HL-60 (cell line): ENCODE results near the gene EBF3.

Experiments used
- DNase-seq, 2 experiments: peaks; one replicate each; pipeline ENCODE4 v3.0.0-alpha.2; 2010 to 2020; ENCODE audit warnings: low read depth in 1 of 2, low spot score in 1 of 2
- H3K27ac ChIP-seq: fragments of 250-450 bp; sonication (Bioruptor Pico); replicated peaks from 2 replicates; pipeline ENCODE4 v1.5.1; 2020; ENCODE audit warnings: mild to moderate bottlenecking, moderate library complexity
- H3K27me3 ChIP-seq: fragments of 250-450 bp; sonication (Bioruptor Pico); 2 replicates; pipeline ENCODE4 v1.5.1; 2021; ENCODE audit warnings: mild to moderate bottlenecking, moderate library complexity; ENCODE audit not compliant: insufficient read depth, poor library complexity, severe bottlenecking
- H3K4me3 ChIP-seq: replicated peaks from 2 replicates; pipeline ENCODE4 v1.5.1; 2011; ENCODE audit warnings: mild to moderate bottlenecking, control low read depth, low read length; ENCODE audit not compliant: insufficient read depth
- GABPA ChIP-seq: IDR thresholded peaks from 2 replicates; pipeline ENCODE4 v1.6.1; 2012; ENCODE audit warnings: low read depth
- POLR2AphosphoS5 ChIP-seq: IDR thresholded peaks from 2 replicates; pipeline ENCODE4 v1.6.1; 2012; ENCODE audit warnings: low read depth
- SPI1 ChIP-seq: IDR thresholded peaks from 2 replicates; pipeline ENCODE4 v1.6.1; 2012; ENCODE audit warnings: low read depth, mild to moderate bottlenecking, borderline replicate concordance
- TF ChIP-seq, protein P1 (sequence below): IDR thresholded peaks from one replicate; pipeline ENCODE4 v1.5.1; 2011; ENCODE audit warnings: low read length, control low read depth, inconsistent platforms; ENCODE audit not compliant: insufficient read depth
- TF ChIP-seq, protein P2 (sequence below): IDR thresholded peaks from 2 replicates; pipeline ENCODE4 v1.6.1; 2012; ENCODE audit warnings: low read depth; ENCODE audit not compliant: insufficient replicate concordance

EBF3 gene

DNA sequence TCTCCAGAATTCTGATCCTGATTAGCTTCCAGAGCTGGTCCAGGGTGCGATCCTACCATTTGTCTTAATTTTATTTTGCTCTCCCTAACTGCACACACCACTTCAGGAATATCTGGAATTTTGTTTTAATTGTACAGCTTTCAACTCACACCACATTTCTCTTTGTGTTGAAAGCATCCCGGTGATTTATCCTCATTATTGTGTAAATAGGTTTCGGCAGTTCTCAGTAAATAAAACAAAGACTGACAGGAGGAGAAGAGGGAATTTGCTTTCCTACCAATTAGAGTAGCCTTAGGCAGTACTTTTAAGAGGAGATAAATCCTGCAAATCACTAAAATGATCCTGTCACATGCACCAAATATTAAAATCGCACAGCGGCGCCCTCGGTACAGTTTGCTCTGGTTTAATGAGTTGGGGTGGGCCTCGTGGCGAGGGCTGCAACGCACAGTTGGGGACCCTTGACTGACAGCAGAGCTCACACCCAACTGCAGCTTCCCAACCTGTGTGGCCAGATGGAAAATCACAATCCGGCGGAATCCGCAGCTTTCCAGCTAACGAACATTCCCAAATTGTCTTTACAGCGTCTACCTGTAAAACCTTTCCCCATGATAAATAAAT is 62.6 kb downstream of the EBF3 start:
- DNase-seq = no peak
- H3K4me3 ChIP-seq = no peak overlapping the region
- no peaks in the 10 kb centered on the region for H3K27me3 ChIP-seq
- H3K27ac ChIP-seq = no peak overlapping the region
- TF ChIP-seq SPI1 (no peak), POLR2AphosphoS5 (no peak), GABPA (no peak)
- TF ChIP-seq, protein P1, sequence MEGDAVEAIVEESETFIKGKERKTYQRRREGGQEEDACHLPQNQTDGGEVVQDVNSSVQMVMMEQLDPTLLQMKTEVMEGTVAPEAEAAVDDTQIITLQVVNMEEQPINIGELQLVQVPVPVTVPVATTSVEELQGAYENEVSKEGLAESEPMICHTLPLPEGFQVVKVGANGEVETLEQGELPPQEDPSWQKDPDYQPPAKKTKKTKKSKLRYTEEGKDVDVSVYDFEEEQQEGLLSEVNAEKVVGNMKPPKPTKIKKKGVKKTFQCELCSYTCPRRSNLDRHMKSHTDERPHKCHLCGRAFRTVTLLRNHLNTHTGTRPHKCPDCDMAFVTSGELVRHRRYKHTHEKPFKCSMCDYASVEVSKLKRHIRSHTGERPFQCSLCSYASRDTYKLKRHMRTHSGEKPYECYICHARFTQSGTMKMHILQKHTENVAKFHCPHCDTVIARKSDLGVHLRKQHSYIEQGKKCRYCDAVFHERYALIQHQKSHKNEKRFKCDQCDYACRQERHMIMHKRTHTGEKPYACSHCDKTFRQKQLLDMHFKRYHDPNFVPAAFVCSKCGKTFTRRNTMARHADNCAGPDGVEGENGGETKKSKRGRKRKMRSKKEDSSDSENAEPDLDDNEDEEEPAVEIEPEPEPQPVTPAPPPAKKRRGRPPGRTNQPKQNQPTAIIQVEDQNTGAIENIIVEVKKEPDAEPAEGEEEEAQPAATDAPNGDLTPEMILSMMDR = no peak
- TF ChIP-seq, protein P2, sequence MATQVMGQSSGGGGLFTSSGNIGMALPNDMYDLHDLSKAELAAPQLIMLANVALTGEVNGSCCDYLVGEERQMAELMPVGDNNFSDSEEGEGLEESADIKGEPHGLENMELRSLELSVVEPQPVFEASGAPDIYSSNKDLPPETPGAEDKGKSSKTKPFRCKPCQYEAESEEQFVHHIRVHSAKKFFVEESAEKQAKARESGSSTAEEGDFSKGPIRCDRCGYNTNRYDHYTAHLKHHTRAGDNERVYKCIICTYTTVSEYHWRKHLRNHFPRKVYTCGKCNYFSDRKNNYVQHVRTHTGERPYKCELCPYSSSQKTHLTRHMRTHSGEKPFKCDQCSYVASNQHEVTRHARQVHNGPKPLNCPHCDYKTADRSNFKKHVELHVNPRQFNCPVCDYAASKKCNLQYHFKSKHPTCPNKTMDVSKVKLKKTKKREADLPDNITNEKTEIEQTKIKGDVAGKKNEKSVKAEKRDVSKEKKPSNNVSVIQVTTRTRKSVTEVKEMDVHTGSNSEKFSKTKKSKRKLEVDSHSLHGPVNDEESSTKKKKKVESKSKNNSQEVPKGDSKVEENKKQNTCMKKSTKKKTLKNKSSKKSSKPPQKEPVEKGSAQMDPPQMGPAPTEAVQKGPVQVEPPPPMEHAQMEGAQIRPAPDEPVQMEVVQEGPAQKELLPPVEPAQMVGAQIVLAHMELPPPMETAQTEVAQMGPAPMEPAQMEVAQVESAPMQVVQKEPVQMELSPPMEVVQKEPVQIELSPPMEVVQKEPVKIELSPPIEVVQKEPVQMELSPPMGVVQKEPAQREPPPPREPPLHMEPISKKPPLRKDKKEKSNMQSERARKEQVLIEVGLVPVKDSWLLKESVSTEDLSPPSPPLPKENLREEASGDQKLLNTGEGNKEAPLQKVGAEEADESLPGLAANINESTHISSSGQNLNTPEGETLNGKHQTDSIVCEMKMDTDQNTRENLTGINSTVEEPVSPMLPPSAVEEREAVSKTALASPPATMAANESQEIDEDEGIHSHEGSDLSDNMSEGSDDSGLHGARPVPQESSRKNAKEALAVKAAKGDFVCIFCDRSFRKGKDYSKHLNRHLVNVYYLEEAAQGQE = no peak

DNA sequence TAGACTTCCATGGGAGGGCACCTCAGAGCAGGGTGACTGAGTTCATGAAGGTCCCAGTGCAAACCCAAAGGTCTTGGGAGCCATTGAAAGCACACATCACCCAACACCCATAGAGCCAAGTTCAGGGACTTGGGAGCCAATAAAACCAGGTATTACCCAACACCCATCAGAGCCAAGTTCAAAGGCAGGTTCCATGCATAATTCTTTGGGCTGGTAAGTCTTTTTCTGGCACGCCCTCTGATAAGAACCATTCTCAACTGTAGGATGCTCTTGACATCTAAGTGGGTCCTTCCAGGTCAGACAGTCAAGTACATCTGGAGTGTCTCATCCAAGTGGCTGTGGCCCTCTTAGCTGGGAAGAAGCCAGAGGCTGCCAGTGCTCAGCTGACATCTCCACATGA is 63.2 kb downstream of the EBF3 start:
- no peaks in the 10 kb centered on the region for H3K27me3 ChIP-seq
- H3K27ac ChIP-seq = no peak overlapping the region
- TF ChIP-seq GABPA = no peak
- TF ChIP-seq POLR2AphosphoS5 = no peak
- TF ChIP-seq, protein P1 = no peak
- H3K4me3 ChIP-seq = no peak overlapping the region
- DNase-seq = no peak

DNA sequence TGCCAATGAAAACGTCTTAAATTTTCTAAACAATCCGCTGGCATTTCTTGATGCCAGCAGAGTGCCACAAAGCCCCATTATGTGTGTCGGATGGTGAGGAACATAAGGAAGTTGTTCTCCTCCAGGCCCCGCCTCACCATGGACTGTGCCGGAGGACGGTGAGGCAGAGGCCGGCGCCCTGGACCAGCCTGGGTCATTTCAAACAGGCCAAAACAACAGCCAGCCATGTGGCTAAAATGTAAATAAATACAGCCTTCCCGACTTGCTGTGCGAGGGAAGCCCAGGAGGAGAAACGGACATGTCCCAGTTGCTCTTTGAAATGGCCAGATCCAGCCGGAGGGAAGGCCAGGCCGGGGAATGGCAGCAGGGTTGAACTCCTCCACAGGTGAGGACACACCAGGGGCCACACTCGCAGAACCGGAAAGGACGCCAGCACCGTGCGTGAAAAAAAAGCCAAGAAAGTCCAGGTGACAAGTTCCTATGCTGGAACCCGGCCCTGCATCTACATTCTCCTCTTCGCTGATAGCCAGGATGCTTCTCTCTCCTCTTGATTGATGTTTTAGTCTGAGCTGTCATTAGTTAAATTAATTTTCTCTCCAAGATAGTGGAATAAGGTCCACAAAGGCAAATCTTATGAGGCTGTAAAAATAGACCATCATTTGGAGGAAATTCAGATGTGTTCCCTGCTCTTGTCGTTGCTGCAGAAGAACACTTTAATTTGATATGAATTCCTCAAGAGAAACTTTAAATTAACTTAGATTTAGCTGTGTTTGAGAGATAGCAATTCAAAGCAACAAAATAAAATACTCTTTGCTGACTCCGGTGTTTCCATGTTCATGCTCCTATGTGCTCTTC is 64.6 kb downstream of the EBF3 start:
- Histone ChIP-seq H3K4me3 (no peak overlapping the region), H3K27ac (no peak overlapping the region), H3K27me3 (no peaks in the 10 kb centered on the region)
- DNase-seq = no peak
- no peak for TF ChIP-seq POLR2AphosphoS5
- TF ChIP-seq, protein P2 = no peak

DNA sequence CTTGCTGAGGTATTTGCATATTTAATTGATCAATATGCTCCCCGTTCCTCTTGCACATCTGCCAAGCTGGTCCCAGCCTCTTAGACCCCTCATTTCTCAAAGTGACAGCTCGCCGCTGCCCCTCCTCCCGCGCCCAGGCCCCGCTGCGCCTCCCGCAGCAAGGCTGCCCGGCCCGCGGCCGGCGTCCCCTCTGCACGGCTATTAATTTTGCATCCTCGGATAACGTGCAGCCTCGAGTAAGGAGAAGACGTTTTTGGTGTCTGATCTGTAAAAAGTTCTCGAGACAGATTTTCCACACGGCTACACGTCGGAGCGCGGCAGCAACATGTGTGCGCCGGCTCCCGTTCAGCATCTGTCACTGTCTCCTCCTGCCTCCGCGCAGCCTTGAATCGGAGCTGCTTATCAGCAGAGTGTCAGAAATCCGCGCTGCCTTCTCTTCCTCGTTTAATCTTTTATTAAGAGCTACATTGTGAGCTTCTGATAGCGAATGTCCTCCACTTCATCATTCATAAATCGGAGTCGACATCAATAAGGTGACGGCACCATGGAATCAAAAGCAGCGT is 65.3 kb downstream of the EBF3 start:
- no peak for TF ChIP-seq POLR2AphosphoS5
- TF ChIP-seq, protein P2 = no peak
- no peak for TF ChIP-seq SPI1
- TF ChIP-seq GABPA = no peak
- H3K27ac ChIP-seq = no peak overlapping the region
- no peak for DNase-seq
- H3K4me3 ChIP-seq = no peak overlapping the region
- H3K27me3 ChIP-seq = no peaks in the 10 kb centered on the region
